Gastrocnemius medialis (tissue), 4 donors: ENCODE measurements around the gene HSPB7. TPM values are rescaled to one million over a fixed set of nuclear protein-coding genes. Genes with fewer than 3 reads are reported as not detected.
"Not testable (repeated sequence)": the region's sequence is repeated elsewhere in the genome, so short reads cannot be mapped to it uniquely, and the experiment has no call there.

ENCODE experiments used
- ATAC-seq, 2 donors: fragments of 150-250 bp; one replicate each; pipeline ENCODE4 v1.9.1; 2016
- DNase-seq, 2 donors: peaks; one replicate each; pipeline ENCODE4 v3.0.0-alpha.2; 2019
- H3K27ac ChIP-seq, 4 donors: fragments of 200-600 bp; sonication (generic); 1 replicate in 1 of 4; 2 replicates in 3 of 4; pipeline ENCODE4 v1.5.1; 2016 to 2018; ENCODE audit warnings: mild to moderate bottlenecking in 2 of 4, moderate library complexity in 1 of 4
- H3K27me3 ChIP-seq, 3 donors: fragments of 200-600 bp; sonication (generic) in 2 of 3; 1 replicate in 1 of 3; 2 replicates in 2 of 3; pipeline versions ENCODE4 v1.5.1 to v1.6.0; 2016 to 2019; ENCODE audit warnings: mild to moderate bottlenecking in 1 of 3, moderate library complexity in 1 of 3
- H3K36me3 ChIP-seq, 2 donors: fragments of 200-600 bp; sonication (generic) in 1 of 2; one replicate each; pipeline ENCODE4 v1.5.1; 2017 to 2018
- H3K4me1 ChIP-seq, 2 donors: fragments of 200-600 bp; sonication (generic) in 1 of 2; one replicate each; pipeline ENCODE4 v1.5.1; 2016 to 2017; ENCODE audit warnings: mild to moderate bottlenecking in 2 of 2
- H3K4me3 ChIP-seq, 4 donors: fragments of 200-600 bp; sonication (generic) in 3 of 4; 1 replicate in 1 of 4; 2 replicates in 3 of 4; pipeline ENCODE4 v1.5.1; 2016 to 2019; ENCODE audit warnings: mild to moderate bottlenecking in 2 of 4
- H3K9me3 ChIP-seq, 3 donors: fragments of 200-600 bp; sonication (generic) in 2 of 3; 1 replicate in 1 of 3; 2 replicates in 2 of 3; pipeline ENCODE4 v1.5.1; 2016 to 2019
- POLR2A ChIP-seq, 2 donors: fragments of 450-650 bp; IDR thresholded peaks; one replicate each; pipeline ENCODE4 v1.6.1; 2017; ENCODE audit warnings: antibody characterized with exemption in 2 of 2, mild to moderate bottlenecking in 2 of 2, moderate library complexity in 2 of 2
- in situ Hi-C, 4 donors: fragments of 200-750 bp; cut with MboI; loops; one replicate each; pipeline versions ENCODE4 v1.15.0 to v1.8.0; 2017; ENCODE audit warnings: low sequenced_read_pairs in 4 of 4
- intact Hi-C: fragments of 100-400 bp; cut with DNase I; formaldehyde crosslinking; loops from one replicate; pipeline ENCODE4 v1.15.1; 2023; ENCODE audit warnings: low total_unique reads
- total RNA-seq, 4 donors: library from RNA; depleted of rRNA; stranded (reverse); fragments of >200 nt; gene quantifications; one replicate each; pipeline versions ENCODE4 v1.1.0 to v1.2.3, GENCODE V29; 2016
- TF ChIP-seq, protein P1 (sequence below), 5 experiments: fragments of 450-650 bp in 3 of 5; fragments of 200-600 bp in 2 of 5; sonication (generic) in 2 of 5; IDR thresholded peaks in 4 of 5; conservative IDR thresholded peaks in 1 of 5; 1 replicate in 4 of 5; 2 replicates in 1 of 5; pipeline ENCODE4 v1.5.1; 2016 to 2019; ENCODE audit warnings: antibody characterized with exemption in 5 of 5, mild to moderate bottlenecking in 3 of 5, moderate library complexity in 3 of 5

The HSPB7 gene
- total RNA-seq, 4 donors from 2014 or later: 355 to 1,466 (median 716) TPM

- Histone ChIP-seq H3K9me3 (no peaks in the 10 kb centered on the region), H3K36me3 (no peaks in the 10 kb centered on the region), H3K27me3 (no peaks in the 10 kb centered on the region), H3K27ac (no peak overlapping the region), H3K4me3 (no peak overlapping the region), H3K4me1 (no peaks in the 10 kb centered on the region)
- in situ Hi-C loops (loop anchor here in 2 of 4 donors (10.0 kb wide), 1 partner anchor 49 kb away; no protein-coding TSS in a partner anchor), intact Hi-C loops (no loop called here)
- ATAC-seq: no peak
- no peak for DNase-seq
- TF ChIP-seq POLR2A (IDR thresholded peaks at IDR 0.05): no peak
- TF ChIP-seq, protein P1, sequence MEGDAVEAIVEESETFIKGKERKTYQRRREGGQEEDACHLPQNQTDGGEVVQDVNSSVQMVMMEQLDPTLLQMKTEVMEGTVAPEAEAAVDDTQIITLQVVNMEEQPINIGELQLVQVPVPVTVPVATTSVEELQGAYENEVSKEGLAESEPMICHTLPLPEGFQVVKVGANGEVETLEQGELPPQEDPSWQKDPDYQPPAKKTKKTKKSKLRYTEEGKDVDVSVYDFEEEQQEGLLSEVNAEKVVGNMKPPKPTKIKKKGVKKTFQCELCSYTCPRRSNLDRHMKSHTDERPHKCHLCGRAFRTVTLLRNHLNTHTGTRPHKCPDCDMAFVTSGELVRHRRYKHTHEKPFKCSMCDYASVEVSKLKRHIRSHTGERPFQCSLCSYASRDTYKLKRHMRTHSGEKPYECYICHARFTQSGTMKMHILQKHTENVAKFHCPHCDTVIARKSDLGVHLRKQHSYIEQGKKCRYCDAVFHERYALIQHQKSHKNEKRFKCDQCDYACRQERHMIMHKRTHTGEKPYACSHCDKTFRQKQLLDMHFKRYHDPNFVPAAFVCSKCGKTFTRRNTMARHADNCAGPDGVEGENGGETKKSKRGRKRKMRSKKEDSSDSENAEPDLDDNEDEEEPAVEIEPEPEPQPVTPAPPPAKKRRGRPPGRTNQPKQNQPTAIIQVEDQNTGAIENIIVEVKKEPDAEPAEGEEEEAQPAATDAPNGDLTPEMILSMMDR (IDR thresholded peaks at IDR 0.05 in 4 of 5, conservative IDR thresholded peaks at IDR 0.05 in 1 of 5): no peak
Observed at GRCh38 chr1:16006010-16006409, 11.8 kb downstream of the HSPB7 start.

DNA sequence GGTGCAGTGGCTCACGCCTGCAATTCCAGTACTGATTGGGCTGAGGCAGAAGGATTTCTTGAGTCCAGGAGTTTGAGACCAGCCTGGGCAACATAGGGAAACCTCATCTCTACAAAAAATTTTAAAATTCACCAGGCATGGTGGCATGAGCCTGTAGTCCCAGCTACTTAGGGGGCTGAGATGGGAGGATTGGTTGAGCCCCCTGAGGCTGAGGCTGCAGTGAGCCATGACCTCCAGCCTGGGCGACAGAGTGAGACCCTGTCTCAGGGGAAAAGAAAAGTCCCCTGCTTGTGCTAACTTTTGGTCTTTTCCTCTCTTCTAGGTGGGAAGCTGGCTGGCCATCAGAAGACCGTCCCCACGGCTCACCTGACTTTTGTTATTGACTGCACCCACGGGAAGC, 12.2 kb downstream of the HSPB7 start:
- H3K27me3 ChIP-seq: no peaks in the 10 kb centered on the region
- DNase-seq (no peak), ATAC-seq (no peak)
- H3K4me1 ChIP-seq: no peaks in the 10 kb centered on the region
- no peak overlapping the region for H3K27ac ChIP-seq
- H3K36me3 ChIP-seq: no peaks in the 10 kb centered on the region
- no peaks in the 10 kb centered on the region for H3K9me3 ChIP-seq
- in situ Hi-C loops (loop anchor here in 2 of 4 donors (10.0 kb wide), 1 partner anchor 49 kb away; no protein-coding TSS in a partner anchor), intact Hi-C loops (no loop called here)
- no peak overlapping the region for H3K4me3 ChIP-seq
- no peak for TF ChIP-seq POLR2A (IDR thresholded peaks at IDR 0.05)
- TF ChIP-seq, protein P1 (IDR thresholded peaks at IDR 0.05 in 4 of 5, conservative IDR thresholded peaks at IDR 0.05 in 1 of 5): no peak

DNA sequence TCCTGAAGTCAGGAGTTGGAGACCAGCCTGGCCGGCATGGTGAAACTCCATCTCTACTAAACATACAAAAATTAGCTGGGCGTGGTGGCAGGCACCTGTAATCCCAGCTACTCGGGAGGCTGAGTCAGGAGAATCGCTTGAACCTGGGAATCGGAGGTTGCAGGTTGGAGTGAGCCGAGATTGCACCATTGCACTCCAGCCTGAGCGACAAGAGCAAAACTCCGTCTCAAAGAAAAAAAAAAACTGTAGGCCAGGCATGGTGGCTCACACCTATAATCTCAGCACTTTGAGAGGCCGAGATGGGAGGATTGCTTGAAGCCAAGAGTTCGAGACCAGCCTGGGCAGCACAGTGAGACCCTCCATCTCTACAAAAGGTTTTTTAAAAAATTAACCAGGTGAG, 16.6 kb downstream of the HSPB7 start:
- H3K27ac ChIP-seq, H3K4me1 ChIP-seq, intact Hi-C loops, H3K36me3 ChIP-seq, ATAC-seq, H3K4me3 ChIP-seq, DNase-seq, H3K9me3 ChIP-seq, H3K27me3 ChIP-seq: not testable (repeated sequence)
- in situ Hi-C loops: loop anchor here in 2 of 4 donors (10.0 kb wide), 1 partner anchor 54 kb away; no protein-coding TSS in a partner anchor

- TF ChIP-seq, protein P1 (IDR thresholded peaks at IDR 0.05 in 4 of 5, conservative IDR thresholded peaks at IDR 0.05 in 1 of 5): no peak
- no peak for TF ChIP-seq POLR2A (IDR thresholded peaks at IDR 0.05)
- Histone ChIP-seq H3K27me3 (no peaks in the 10 kb centered on the region), H3K4me1 (no peaks in the 10 kb centered on the region), H3K4me3 (no peak overlapping the region), H3K36me3 (no peaks in the 10 kb centered on the region), H3K27ac (no peak overlapping the region), H3K9me3 (no peaks in the 10 kb centered on the region)
- no peak for ATAC-seq
- in situ Hi-C loops: loop anchor here in 3 of 4 donors (10.0 to 25.0 kb wide), 3 partner anchors 46 to 187 kb away; partner anchors contain the start of genes CLCNKB (in 1 of the 3) and UQCRHL (in 1 of the 3)
- no peak for DNase-seq
- intact Hi-C loops: no loop called here
Observed at GRCh38 chr1:15998929-15999328, 18.9 kb downstream of the HSPB7 start.

DNA sequence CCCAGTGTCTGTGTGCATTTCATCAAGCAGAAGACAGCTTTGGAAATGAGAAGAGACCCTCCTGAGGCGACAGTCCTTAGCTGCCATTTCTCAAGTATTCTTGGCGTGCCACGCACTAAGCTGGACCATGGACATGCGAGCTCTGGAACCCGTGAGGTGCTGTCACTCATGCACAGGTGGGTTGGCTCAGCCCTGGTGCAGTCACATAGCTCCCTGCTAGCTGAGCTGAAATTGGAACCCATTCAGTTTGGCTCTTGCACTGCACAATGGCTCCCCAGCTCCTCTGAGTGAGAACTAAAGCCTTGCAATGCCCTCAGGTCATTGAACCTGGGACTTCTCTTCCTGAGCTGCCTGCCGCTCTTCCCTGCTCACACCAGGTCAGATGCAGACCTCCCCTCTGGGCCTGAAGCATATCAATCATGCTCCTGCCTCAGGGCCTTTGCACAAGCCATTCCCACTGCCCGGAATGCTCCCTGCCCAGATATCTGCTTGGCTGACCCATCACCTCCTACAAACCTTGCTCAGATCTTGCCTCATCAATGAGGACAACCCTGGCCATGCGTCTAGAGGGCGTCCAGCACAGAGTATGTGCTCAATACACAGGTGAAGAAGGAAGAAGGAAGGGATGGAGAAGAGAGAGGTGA, 20.1 kb downstream of the HSPB7 start:
- no peak overlapping the region for H3K4me3 ChIP-seq
- intact Hi-C loops: no loop called here
- in situ Hi-C loops: loop anchor here in 3 of 4 donors (10.0 to 25.0 kb wide), 3 partner anchors 47 to 185 kb away; partner anchors contain the start of genes CLCNKB (in 1 of the 3) and UQCRHL (in 1 of the 3)

More for the DNA sequence above, 20.1 kb downstream of the HSPB7 start:
- no peaks in the 10 kb centered on the region for H3K9me3 ChIP-seq
- TF ChIP-seq, protein P1 (IDR thresholded peaks at IDR 0.05 in 4 of 5, conservative IDR thresholded peaks at IDR 0.05 in 1 of 5): no peak
- no peak for TF ChIP-seq POLR2A (IDR thresholded peaks at IDR 0.05)
- no peaks in the 10 kb centered on the region for H3K27me3 ChIP-seq
- no peaks in the 10 kb centered on the region for H3K4me1 ChIP-seq
- H3K27ac ChIP-seq: no peak overlapping the region
- no peaks in the 10 kb centered on the region for H3K36me3 ChIP-seq
- DNase-seq: no peak
- no peak for ATAC-seq
